Articular chondrocyte of knee joint (primary cell): ENCODE measurements around the gene RTCA. TPM values are rescaled to one million over a fixed set of nuclear protein-coding genes. Genes with fewer than 3 reads are reported as not detected.

Experiments used
- small RNA-seq: library from RNA; depleted of rRNA; stranded (forward); fragments of <200 nt; gene quantifications from one replicate; pipeline ENCODE3, GENCODE V24; 2012
- total RNA-seq: library from RNA; depleted of rRNA; stranded (reverse); fragments of >200 nt; gene quantifications from 2 replicates; pipeline ENCODE4 v1.2.3, GENCODE V29; 2012

RTCA gene
- total RNA-seq = 36.8 and 41.2 TPM in 2 replicates

DNA sequence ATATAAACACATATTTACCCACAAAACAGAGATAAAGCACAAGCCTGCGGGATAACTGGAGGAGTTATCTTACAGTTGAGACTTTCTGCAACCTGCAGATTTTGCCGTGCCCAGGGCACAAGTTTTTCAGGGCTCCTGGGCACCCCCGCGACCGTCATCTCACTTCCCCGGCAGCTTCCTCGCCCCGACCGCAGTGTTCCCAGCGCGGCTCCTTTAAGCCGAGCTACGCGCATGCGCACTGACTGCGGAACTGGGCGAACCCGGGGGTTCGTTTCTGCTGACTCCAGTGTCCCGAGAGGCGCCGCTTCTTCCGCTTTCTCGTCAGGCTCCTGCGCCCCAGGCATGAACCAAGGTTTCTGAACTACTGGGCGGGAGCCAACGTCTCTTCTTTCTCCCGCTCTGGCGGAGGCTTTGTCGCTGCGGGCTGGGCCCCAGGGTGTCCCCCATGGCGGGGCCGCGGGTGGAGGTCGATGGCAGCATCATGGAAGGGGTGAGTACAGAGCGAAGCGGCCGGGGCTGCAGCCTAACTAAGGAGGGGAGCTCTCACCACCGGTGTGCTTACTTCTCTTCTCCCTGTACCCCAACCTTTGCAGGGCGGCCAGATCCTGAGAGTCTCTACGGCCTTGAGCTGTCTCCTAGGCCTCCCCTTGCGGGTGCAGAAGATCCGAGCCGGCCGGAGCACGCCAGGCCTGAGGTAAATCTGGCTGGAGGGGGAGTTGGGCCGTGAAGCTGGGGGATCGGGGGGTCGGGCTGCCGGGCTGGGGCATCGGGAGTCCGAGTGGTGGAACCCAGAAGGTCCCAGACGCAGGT lies at the start of gene RTCA:
Gene RTCA, plus strand, starts transcription at position 286 of the 810 bp plus-strand sequence. Its CDS starts 160 bp downstream, at position 446.

DNA sequence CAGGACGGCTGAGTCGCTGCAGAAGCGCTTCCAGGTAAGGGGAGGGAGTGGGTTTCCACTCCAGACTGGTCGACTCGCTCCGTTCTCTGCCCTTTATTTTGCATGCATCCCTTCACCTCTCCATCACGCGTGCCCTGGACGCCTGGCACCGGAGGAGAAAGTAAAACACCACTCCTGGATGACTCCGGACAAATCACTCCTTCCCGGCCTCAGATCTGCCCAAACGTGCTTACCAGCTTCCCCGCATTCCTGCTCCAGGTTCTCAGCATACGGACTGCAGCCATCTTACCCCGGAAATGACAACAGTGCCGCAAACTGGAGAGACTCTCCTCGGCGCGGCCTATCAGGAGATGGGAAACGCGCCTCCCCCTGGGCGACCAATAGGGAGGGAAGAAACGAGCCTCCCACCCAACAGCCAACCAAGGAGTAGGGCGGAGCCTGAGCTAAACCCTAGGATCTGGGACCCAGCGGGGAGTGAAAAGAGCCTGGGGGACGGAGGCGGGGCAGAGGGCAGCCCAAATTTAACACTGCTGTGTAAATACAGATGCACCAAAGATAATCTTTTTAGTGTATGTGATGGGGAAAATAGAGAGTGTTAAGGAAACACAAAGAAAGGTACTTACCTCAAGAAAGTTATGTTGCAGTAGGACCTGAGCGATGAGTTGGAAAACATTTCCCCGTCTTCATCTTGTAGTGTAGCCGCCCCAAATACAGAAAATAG lies 16.3 kb upstream of the RTCA start, which contains the start of gene DBT:
Gene DBT, minus strand, starts transcription at position 298 of the 721 bp plus-strand sequence. Its CDS starts 14 bp downstream, at position 284.

Small RNA genes lying within 50 kb of the gene (small RNA-seq; reads per million reads assigned to genes)
- gene AL445928.1 = not detected
- not detected for gene MIR553

Other genes starting within 250 kb of the RTCA start
- 2.9 and 3.7 TPM in 2 replicates for gene SASS6, start 133.3 kb upstream of the RTCA start, total RNA-seq
- gene TRMT13, start 133.1 kb upstream of the RTCA start, total RNA-seq = 18.2 and 21.5 TPM in 2 replicates
- 0.39 and 0.76 TPM in 2 replicates for gene LRRC39, start 88.0 kb upstream of the RTCA start, total RNA-seq
- 9.5 and 11.6 TPM in 2 replicates for gene DBT, start 16.4 kb upstream of the RTCA start, total RNA-seq
- 5.2 and 9.5 TPM in 2 replicates for gene CDC14A, start 86.3 kb downstream of the RTCA start, total RNA-seq